ENCODE data around the gene TOB1. TPM values are rescaled to one million over a fixed set of nuclear protein-coding genes. Genes with fewer than 3 reads are reported as not detected.

TOB1 gene
- total RNA-seq, 2 experiments from 2014 or later, result 15.2 to 26.4 TPM

DNA sequence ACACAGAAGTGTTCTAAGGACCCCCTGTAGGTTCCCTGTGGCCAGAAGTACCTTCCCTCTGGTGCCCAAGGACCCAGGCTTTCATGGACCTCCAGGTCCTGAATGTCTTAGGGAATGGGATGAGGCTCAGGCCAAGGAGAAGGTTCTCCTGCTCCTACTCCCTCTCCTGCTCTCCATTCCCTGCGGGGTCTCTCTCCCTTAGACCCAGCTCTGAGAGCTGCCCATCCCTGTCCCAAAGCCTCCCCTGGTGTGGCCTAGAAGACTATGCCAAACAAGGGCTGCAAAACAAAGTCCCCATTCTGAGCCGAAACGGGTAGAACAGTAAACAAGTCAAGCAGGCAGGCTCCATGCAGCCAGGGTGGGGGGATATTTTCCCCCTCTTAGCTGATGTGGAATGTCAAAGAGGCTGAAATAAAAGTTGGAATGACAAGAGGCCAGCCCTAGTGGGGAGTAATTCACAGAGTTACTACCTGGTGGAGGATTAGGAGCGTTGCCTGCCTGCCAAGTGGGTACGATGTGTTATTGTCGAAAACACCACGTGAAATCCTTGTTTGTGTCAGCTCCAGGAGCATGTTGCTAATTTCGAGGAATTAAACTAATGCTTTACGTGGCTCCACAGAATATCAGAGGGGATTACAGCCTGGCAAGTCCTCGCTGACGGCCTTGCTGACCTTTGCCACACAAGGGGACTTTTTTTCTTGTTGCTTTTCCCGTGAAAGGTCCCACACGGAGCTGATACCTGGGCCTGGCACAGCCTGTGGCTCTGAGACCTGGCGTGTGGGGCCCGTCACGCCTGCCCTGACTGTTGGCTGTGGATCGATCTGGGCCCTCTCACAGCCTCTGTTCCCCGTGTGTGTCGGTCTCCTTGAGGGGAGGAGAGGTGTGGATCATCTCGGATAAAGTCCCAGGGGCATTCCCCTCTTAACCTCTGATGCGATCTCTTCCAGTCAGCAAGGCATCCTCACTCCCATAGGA, 27.9 kb downstream of the TOB1 start:
- Histone ChIP-seq H3K4me3 (ENCODE audit: low read depth, low read length, poor library complexity, severe bottlenecking) (no peak overlapping the region), H4K20me1 (ENCODE audit: insufficient read depth, low read length) (no peaks in the 10 kb centered on the region), H3K4me2 (ENCODE audit: low read length) (no peak overlapping the region), H2AFZ (ENCODE audit: low read length) (no peak overlapping the region), H3K4me1 (ENCODE audit: insufficient read depth, low read length, poor library complexity, severe bottlenecking) (no peaks in the 10 kb centered on the region), H3K9me2 (ENCODE audit: insufficient read depth, low read length) (no peaks in the 10 kb centered on the region), H3K9me3 (ENCODE audit: low read length) (no peaks in the 10 kb centered on the region), H3K36me3 (ENCODE audit: insufficient read depth, low read length) (no peaks in the 10 kb centered on the region), H3K27ac (ENCODE audit: low read depth, low read length, poor library complexity, severe bottlenecking) (no peak overlapping the region), H3K79me2 (ENCODE audit: insufficient read depth, low read depth, low read length) (no peaks in the 10 kb centered on the region)
- intact Hi-C loops (cut with micrococcal nuclease; ENCODE audit: unreplicated experiment), result no loop called here
- POLR2A ChIA-PET, result no interaction called here
- no peak for DNase-seq (ENCODE audit: low spot score)
- BruUV-seq (replicated peaks), result no TSS peak
- TF ChIP-seq, protein P1, sequence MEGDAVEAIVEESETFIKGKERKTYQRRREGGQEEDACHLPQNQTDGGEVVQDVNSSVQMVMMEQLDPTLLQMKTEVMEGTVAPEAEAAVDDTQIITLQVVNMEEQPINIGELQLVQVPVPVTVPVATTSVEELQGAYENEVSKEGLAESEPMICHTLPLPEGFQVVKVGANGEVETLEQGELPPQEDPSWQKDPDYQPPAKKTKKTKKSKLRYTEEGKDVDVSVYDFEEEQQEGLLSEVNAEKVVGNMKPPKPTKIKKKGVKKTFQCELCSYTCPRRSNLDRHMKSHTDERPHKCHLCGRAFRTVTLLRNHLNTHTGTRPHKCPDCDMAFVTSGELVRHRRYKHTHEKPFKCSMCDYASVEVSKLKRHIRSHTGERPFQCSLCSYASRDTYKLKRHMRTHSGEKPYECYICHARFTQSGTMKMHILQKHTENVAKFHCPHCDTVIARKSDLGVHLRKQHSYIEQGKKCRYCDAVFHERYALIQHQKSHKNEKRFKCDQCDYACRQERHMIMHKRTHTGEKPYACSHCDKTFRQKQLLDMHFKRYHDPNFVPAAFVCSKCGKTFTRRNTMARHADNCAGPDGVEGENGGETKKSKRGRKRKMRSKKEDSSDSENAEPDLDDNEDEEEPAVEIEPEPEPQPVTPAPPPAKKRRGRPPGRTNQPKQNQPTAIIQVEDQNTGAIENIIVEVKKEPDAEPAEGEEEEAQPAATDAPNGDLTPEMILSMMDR (conservative IDR thresholded peaks at IDR 0.05; ENCODE audit: low read length), result no peak
- no peak for TF ChIP-seq EZH2phosphoT487 (IDR thresholded peaks at IDR 0.05; ENCODE audit: borderline replicate concordance, low read depth, low read length)
- CTCF ChIA-PET (ENCODE audit: unreplicated experiment), result no interaction called here

DNA sequence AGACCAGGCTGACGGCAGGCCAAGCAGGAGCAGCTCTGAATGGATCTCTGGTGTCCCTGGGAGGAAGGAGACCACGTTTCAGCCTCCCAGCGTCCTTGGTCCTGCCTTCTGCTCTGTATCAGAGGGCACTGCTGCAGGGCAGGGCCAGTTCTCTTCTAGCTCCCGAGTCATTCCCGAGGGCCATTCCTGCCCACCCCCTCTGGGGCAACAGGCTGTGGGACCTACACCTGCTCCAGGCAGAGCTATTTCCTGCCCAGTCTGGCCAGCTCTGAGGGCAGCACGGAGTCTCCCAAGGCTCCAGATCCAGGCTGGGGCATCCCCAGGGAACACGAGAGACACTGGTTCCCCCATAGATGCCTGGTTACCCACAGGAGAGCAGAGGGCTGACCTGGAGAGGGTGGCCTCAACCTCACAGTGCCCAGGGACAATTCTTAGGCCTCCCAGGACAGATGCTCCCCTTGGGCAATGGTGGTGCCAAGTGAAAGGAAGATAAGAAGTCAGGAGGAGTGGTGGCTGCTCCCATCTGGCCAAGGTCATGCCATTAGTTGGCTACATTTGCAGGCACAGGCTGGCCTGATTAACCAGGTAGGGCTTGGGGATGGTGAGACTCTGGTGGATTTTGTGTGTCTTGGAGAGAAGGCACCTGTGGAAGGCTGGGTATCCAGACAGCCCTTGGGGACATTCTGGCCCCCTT, 28.7 kb downstream of the TOB1 start:
- ChIA-PET POLR2A (interaction anchor here (0.6 kb wide), 1 partner anchor 236 kb away, joined by 3 read pairs; no protein-coding TSS in a partner anchor), CTCF (ENCODE audit: unreplicated experiment) (interaction anchor here (0.6 kb wide), 1 partner anchor 326 kb away, joined by 3 read pairs; no protein-coding TSS in a partner anchor)
- no peaks in the 10 kb centered on the region for H3K4me1 ChIP-seq (ENCODE audit: insufficient read depth, low read length, poor library complexity, severe bottlenecking)
- DNase-seq (ENCODE audit: low spot score), result no peak
- no TSS peak for BruUV-seq (replicated peaks)
- H2AFZ ChIP-seq (ENCODE audit: low read length), result no peak overlapping the region
- no peaks in the 10 kb centered on the region for H3K36me3 ChIP-seq (ENCODE audit: insufficient read depth, low read length)
- H3K4me2 ChIP-seq (ENCODE audit: low read length), result no peak overlapping the region
- H3K9me3 ChIP-seq (ENCODE audit: low read length), result no peaks in the 10 kb centered on the region
- H3K4me3 ChIP-seq (ENCODE audit: low read depth, low read length, poor library complexity, severe bottlenecking), result no peak overlapping the region
- TF ChIP-seq, protein P1 (conservative IDR thresholded peaks at IDR 0.05; ENCODE audit: low read length), result no peak
- TF ChIP-seq EZH2phosphoT487 (IDR thresholded peaks at IDR 0.05; ENCODE audit: borderline replicate concordance, low read depth, low read length), result no peak
- no peaks in the 10 kb centered on the region for H3K9me2 ChIP-seq (ENCODE audit: insufficient read depth, low read length)
- H4K20me1 ChIP-seq (ENCODE audit: insufficient read depth, low read length), result no peaks in the 10 kb centered on the region
- H3K79me2 ChIP-seq (ENCODE audit: insufficient read depth, low read depth, low read length), result no peaks in the 10 kb centered on the region
- intact Hi-C loops (cut with micrococcal nuclease; ENCODE audit: unreplicated experiment), result no loop called here
- H3K27ac ChIP-seq (ENCODE audit: low read depth, low read length, poor library complexity, severe bottlenecking), result no peak overlapping the region
